Activated CD8-positive, alpha-beta memory T cell treated with anti-CD3 and anti-CD28 coated beads for 1 hour (primary cell): ENCODE data around the gene SLC8B1.

Experiments
- DNase-seq, 2 donors: peaks; one replicate each; pipeline ENCODE4 v3.0.0-alpha.2; 2020; ENCODE audit warnings: low read depth in 1 of 2; ENCODE audit errors: extremely low read depth in 1 of 2

SLC8B1 gene

GRCh38 chr12:113249546-113249945 is 85.4 kb downstream of the SLC8B1 start:
- DNase-seq = no peak

DNA sequence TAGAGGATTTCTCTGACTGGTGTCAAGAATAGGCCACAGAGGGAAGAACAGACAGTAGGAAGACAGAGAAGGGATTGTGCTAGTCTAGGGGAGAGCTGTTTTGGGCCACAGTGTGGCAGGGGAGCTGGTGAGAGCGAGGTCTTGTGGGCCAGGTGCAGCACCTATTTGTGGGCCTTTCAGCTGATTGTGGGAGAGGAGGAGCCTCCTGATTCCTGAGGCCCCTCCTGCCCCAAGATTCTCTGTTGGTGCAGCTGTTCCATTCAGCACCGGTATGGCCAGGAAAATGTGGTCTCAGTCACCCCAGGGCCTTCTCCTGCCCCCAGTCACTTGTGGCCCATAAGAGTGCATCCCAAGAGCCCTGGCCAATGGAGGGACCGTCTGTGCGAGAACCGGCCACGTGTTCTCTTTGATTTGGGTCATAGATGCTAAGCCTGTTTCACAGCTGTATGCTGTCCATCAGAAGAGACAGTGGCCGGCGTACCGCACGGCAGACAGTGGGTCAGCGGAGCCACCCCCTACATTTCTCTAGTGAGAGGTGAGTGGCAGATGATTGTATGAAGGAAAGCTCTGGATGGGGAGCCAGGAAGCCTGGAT is 86.0 kb downstream of the SLC8B1 start:
- DNase-seq = no peak
